Amniotic stem cell (primary cell): ENCODE data around the gene ZCCHC9.
"Not testable (repeated sequence)": the region's sequence is repeated elsewhere in the genome, so short reads cannot be mapped to it uniquely, and the experiment has no call there.

Experiments
- DNase-seq: peaks from one replicate; lab custom pipeline; 2025; lab: John Stamatoyannopoulos, UW

The ZCCHC9 gene

GRCh38 chr5:81301271-81302015 is at the start of gene ZCCHC9:
ZCCHC9 (plus strand) TSS chr5:81301587; CDS start chr5:81304758, 3,171 bp downstream.
- peak; percentile 92 for DNase-seq

- no peak for DNase-seq
Observed at GRCh38 chr5:81251922-81252321, 49.5 kb upstream of the ZCCHC9 start.

- DNase-seq, result no peak
Observed at GRCh38 chr5:81252904-81253303, 48.5 kb upstream of the ZCCHC9 start.

GRCh38 chr5:81253875-81254274 is 47.5 kb upstream of the ZCCHC9 start:
- no peak for DNase-seq

- DNase-seq, result no peak
Observed at GRCh38 chr5:81254886-81255559, 46.4 kb upstream of the ZCCHC9 start.

- DNase-seq, result no peak
Observed at GRCh38 chr5:81256766-81257165, 44.6 kb upstream of the ZCCHC9 start.

GRCh38 chr5:81262796-81263195 is 38.6 kb upstream of the ZCCHC9 start:
- DNase-seq, result not testable (repeated sequence)

- no peak for DNase-seq
Observed at GRCh38 chr5:81265101-81265500, 36.3 kb upstream of the ZCCHC9 start.

- DNase-seq, result peak; percentile 45
Observed at GRCh38 chr5:81268521-81269196, 32.7 kb upstream of the ZCCHC9 start.

- DNase-seq, result no peak
Observed at GRCh38 chr5:81269751-81270393, 31.5 kb upstream of the ZCCHC9 start.

GRCh38 chr5:81270394-81271027 is 30.9 kb upstream of the ZCCHC9 start:
- DNase-seq, result not testable (repeated sequence)

- DNase-seq, result no peak
Observed at GRCh38 chr5:81283976-81284375, 17.4 kb upstream of the ZCCHC9 start.

GRCh38 chr5:81286059-81286617 is 15.2 kb upstream of the ZCCHC9 start:
- no peak for DNase-seq

- DNase-seq, result no peak
Observed at GRCh38 chr5:81288021-81288433, 13.4 kb upstream of the ZCCHC9 start.

- no peak for DNase-seq
Observed at GRCh38 chr5:81290146-81290545, 11.2 kb upstream of the ZCCHC9 start.

- DNase-seq, result no peak
Observed at GRCh38 chr5:81292130-81292529, 9.3 kb upstream of the ZCCHC9 start.

- not testable (repeated sequence) for DNase-seq
Observed at GRCh38 chr5:81294021-81294420, 7.4 kb upstream of the ZCCHC9 start.

- DNase-seq, result no peak
Observed at GRCh38 chr5:81297531-81297930, 3.9 kb upstream of the ZCCHC9 start.

- no peak for DNase-seq
Observed at GRCh38 chr5:81300921-81301270, 491 bp upstream of the ZCCHC9 start.

GRCh38 chr5:81302596-81302995 is 1.2 kb downstream of the ZCCHC9 start:
- no peak for DNase-seq

GRCh38 chr5:81303563-81303962 is 2.2 kb downstream of the ZCCHC9 start:
- DNase-seq, result peak; percentile 22

GRCh38 chr5:81305785-81306184 is 4.4 kb downstream of the ZCCHC9 start:
- no peak for DNase-seq
